ENCODE results near the gene SLC8A2. TPM values are rescaled to one million over a fixed set of nuclear protein-coding genes. Genes with fewer than 3 reads are reported as not detected.

SLC8A2 gene
- total RNA-seq, 1 experiment from 2014 or later, result 11.3 TPM

GRCh38 chr19:47499371-47499770 lies 27.7 kb upstream of the SLC8A2 start:
- H3K23me2 ChIP-seq (ENCODE audit: insufficient read length, low read depth, low read length, poor library complexity, severe bottlenecking), result no peaks in the 10 kb centered on the region
- no peak overlapping the region; the same call in 1 of the 2 replicates for H3K14ac ChIP-seq (ENCODE audit: insufficient read depth, low read length)
- no peak overlapping the region for H3K9ac ChIP-seq (ENCODE audit: extremely low read depth, insufficient read length, low read length)
- Mint-ChIP-seq H3K36me3 (ENCODE audit: insufficient read depth in 1 of 3, low read depth in 3 of 3) (peaks cover 3 to 25% (median 18%) of the 10 kb centered on the region in 3 experiments; a peak in 5 of 7 replicates), H3K9me3 (no peaks in the 10 kb centered on the region), H3K4me3 (no peak overlapping the region), H3K27ac (peak overlapping the region in 1 of 3 experiments; percentile 34; a peak in 1 of 7 replicates), H3K4me1 (peaks cover 0 to 26% of the 10 kb centered on the region in 2 experiments; a peak in 2 of 4 replicates), H3K27me3 (ENCODE audit: low read depth) (no peaks in the 10 kb centered on the region)
- DNase-seq, result no peak
- no peak overlapping the region for H3T11ph ChIP-seq (ENCODE audit: low read length)
- WGBS (ENCODE audit: extremely low coverage, insufficient read length, low lambda C conversion rate), result no CpG with 5 or more reads among the region's 7 CpGs
- H3K56ac ChIP-seq (ENCODE audit: insufficient read length, low read depth, low read length), result no peak overlapping the region
- H2BK20ac ChIP-seq (ENCODE audit: low read depth, low read length, poor library complexity, severe bottlenecking), result no peak overlapping the region
- no peak overlapping the region for H2BK15ac ChIP-seq (ENCODE audit: low read depth, low read length)
- no peaks in the 10 kb centered on the region for H3K79me1 ChIP-seq (ENCODE audit: insufficient read depth, low read depth, low read length, poor library complexity, severe bottlenecking)
- no peaks in the 10 kb centered on the region for H4K20me1 ChIP-seq (ENCODE audit: control insufficient read depth, insufficient read depth, insufficient read length)
- H4K8ac ChIP-seq (replicated peaks; ENCODE audit: insufficient read length, low read depth, low read length), result no peak overlapping the region
- H3K23ac ChIP-seq (ENCODE audit: insufficient read length, low read depth, low read length), result no peak overlapping the region
- H3K79me2 ChIP-seq (ENCODE audit: insufficient read depth, low read length), result no peaks in the 10 kb centered on the region
- H4K5ac ChIP-seq (ENCODE audit: insufficient read length, low read depth, low read length), result no peak overlapping the region
- H3K9me3 ChIP-seq (ENCODE audit: control insufficient read depth, low read depth, low read length), result no peaks in the 10 kb centered on the region
- H2BK120ac ChIP-seq (ENCODE audit: low read depth, low read length, poor library complexity, severe bottlenecking), result no peak overlapping the region
- H3K4me2 ChIP-seq (ENCODE audit: insufficient read depth, insufficient read length, low read length), result no peak overlapping the region
- no peak overlapping the region for H2BK5ac ChIP-seq (ENCODE audit: insufficient read length, low read length)
- H2BK12ac ChIP-seq (ENCODE audit: insufficient read length, low read depth, low read length), result no peak overlapping the region
- no peaks in the 10 kb centered on the region for H3K27me3 ChIP-seq (ENCODE audit: insufficient read depth, low read length)
- H3K18ac ChIP-seq (ENCODE audit: insufficient read length, low read depth, low read length), result no peak overlapping the region
- no peak overlapping the region for H3K4ac ChIP-seq (ENCODE audit: low read depth, low read length)
- H3K4me1 ChIP-seq (ENCODE audit: insufficient read depth, low read length), result no peaks in the 10 kb centered on the region; the same call in 1 of the 2 replicates
- no peak overlapping the region for H3K27ac ChIP-seq (ENCODE audit: insufficient read length, low read depth, low read length)
- no peak overlapping the region for H2AFZ ChIP-seq (ENCODE audit: low read length)
- TF ChIP-seq, protein P1, sequence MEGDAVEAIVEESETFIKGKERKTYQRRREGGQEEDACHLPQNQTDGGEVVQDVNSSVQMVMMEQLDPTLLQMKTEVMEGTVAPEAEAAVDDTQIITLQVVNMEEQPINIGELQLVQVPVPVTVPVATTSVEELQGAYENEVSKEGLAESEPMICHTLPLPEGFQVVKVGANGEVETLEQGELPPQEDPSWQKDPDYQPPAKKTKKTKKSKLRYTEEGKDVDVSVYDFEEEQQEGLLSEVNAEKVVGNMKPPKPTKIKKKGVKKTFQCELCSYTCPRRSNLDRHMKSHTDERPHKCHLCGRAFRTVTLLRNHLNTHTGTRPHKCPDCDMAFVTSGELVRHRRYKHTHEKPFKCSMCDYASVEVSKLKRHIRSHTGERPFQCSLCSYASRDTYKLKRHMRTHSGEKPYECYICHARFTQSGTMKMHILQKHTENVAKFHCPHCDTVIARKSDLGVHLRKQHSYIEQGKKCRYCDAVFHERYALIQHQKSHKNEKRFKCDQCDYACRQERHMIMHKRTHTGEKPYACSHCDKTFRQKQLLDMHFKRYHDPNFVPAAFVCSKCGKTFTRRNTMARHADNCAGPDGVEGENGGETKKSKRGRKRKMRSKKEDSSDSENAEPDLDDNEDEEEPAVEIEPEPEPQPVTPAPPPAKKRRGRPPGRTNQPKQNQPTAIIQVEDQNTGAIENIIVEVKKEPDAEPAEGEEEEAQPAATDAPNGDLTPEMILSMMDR (conservative IDR thresholded peaks at IDR 0.05), result no peak
- H4K91ac ChIP-seq (ENCODE audit: insufficient read length, low read depth, low read length), result no peak overlapping the region
- H2AK5ac ChIP-seq (ENCODE audit: insufficient read length, low read length), result no peak overlapping the region

Measured in H9 (cell line).